Panc1 (cell line): ENCODE results near the gene LRRC10B.

Experiments
- POLR2AphosphoS5 ChIP-seq: IDR thresholded peaks from 2 replicates; pipeline ENCODE4 v1.6.1; 2012; ENCODE audit warnings: mild to moderate bottlenecking, low read depth, low read length, moderate library complexity
- TF ChIP-seq, protein P1 (sequence below): fragments of 450-650 bp; IDR thresholded peaks from 2 replicates; pipeline ENCODE4 v1.5.1; 2017; ENCODE audit warnings: mild to moderate bottlenecking

DNA sequence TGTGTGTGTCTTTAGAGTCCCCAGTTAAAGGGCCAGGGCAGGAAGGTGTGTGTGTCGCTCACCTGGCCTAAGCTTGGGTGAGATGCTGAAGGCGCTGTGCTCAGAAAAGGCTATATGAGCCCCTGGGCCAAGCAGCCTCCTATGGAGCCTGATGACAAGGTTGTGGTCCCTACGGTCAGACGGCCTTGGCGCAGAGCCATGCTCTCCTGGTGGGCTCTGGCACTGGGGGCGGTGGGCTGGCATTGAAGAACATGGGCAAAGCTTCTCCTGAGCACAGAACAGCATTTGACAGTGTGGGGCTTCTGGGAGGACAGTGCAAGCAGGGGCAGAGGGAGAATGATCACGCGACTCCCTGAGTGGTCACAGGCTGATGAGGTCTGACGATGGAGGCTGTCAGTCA is 10.7 kb upstream of the LRRC10B start:
- TF ChIP-seq, protein P1, sequence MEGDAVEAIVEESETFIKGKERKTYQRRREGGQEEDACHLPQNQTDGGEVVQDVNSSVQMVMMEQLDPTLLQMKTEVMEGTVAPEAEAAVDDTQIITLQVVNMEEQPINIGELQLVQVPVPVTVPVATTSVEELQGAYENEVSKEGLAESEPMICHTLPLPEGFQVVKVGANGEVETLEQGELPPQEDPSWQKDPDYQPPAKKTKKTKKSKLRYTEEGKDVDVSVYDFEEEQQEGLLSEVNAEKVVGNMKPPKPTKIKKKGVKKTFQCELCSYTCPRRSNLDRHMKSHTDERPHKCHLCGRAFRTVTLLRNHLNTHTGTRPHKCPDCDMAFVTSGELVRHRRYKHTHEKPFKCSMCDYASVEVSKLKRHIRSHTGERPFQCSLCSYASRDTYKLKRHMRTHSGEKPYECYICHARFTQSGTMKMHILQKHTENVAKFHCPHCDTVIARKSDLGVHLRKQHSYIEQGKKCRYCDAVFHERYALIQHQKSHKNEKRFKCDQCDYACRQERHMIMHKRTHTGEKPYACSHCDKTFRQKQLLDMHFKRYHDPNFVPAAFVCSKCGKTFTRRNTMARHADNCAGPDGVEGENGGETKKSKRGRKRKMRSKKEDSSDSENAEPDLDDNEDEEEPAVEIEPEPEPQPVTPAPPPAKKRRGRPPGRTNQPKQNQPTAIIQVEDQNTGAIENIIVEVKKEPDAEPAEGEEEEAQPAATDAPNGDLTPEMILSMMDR: no peak
- no peak for TF ChIP-seq POLR2AphosphoS5
